ENCODE results near the gene TSEN54.

TSEN54 gene

GRCh38 chr17:75504347-75505151 lies 11.8 kb upstream of the TSEN54 start:
- DNase-seq = peak; percentile 38

- DNase-seq = no peak
Measured at GRCh38 chr17:75505152-75505409, 11.2 kb upstream of the TSEN54 start.

- no peak for DNase-seq
Measured at GRCh38 chr17:75505640-75506039, 10.7 kb upstream of the TSEN54 start.

- no peak for DNase-seq
Measured at GRCh38 chr17:75506134-75506533, 10.2 kb upstream of the TSEN54 start.

- DNase-seq = no peak
Measured at GRCh38 chr17:75506888-75507287, 9.4 kb upstream of the TSEN54 start.

GRCh38 chr17:75507733-75508719 lies 8.3 kb upstream of the TSEN54 start:
- no peak for DNase-seq

- no peak for DNase-seq
Measured at GRCh38 chr17:75508931-75509361, 7.4 kb upstream of the TSEN54 start.

GRCh38 chr17:75509528-75510258 lies 6.6 kb upstream of the TSEN54 start:
- no peak for DNase-seq

- no peak for DNase-seq
Measured at GRCh38 chr17:75511270-75511609, 5.1 kb upstream of the TSEN54 start.

GRCh38 chr17:75511610-75512575 lies 4.4 kb upstream of the TSEN54 start:
- no peak for DNase-seq

- no peak for DNase-seq
Measured at GRCh38 chr17:75512926-75513640, 3.2 kb upstream of the TSEN54 start.

- no peak for DNase-seq
Measured at GRCh38 chr17:75513641-75514000, 2.7 kb upstream of the TSEN54 start.

- DNase-seq = no peak
Measured at GRCh38 chr17:75514299-75514918, 1.9 kb upstream of the TSEN54 start.

GRCh38 chr17:75514919-75515495 lies 1.3 kb upstream of the TSEN54 start:
- no peak for DNase-seq

- DNase-seq = peak; percentile 65
Measured at GRCh38 chr17:75515496-75516254, 653 bp upstream of the TSEN54 start, which contains the start of gene CASKIN2. CASKIN2 (minus strand) TSS chr17:75515537; CDS start chr17:75513804, 1,733 bp downstream.

- DNase-seq = no peak
Measured at GRCh38 chr17:75516619-75517296, 430 bp downstream of the TSEN54 start.

- DNase-seq = no peak
Measured at GRCh38 chr17:75517297-75517865, 1.1 kb downstream of the TSEN54 start.

- DNase-seq = peak; percentile 85
Measured at GRCh38 chr17:75518201-75518600, 1.9 kb downstream of the TSEN54 start.
